Keratinocyte (primary cell): ENCODE results near the gene CCDC102B. TPM values are rescaled to one million over a fixed set of nuclear protein-coding genes. Genes with fewer than 3 reads are reported as not detected.

Source experiments
- DNase-seq: peaks from one replicate; pipeline ENCODE4 v3.0.0-alpha.2; 2011; ENCODE audit warnings: low read depth, missing footprints, low spot score
- FAIRE-seq: peaks from 2 replicates; lab custom pipeline; 2011; peaks lifted over from hg19 to GRCh38; lab: Jason Lieb, UNC
- H2AFZ ChIP-seq: 2 replicates; pipeline ENCODE4 v1.6.0; 2012; ENCODE audit warnings: low read length, control low read depth, inconsistent platforms; ENCODE audit not compliant: control insufficient read depth
- H3K27ac ChIP-seq: 2 replicates; pipeline ENCODE4 v1.5.1; 2011; ENCODE audit warnings: low read length; ENCODE audit not compliant: control insufficient read depth, insufficient read depth
- H3K27me3 ChIP-seq: 3 replicates; pipeline ENCODE4 v1.6.0; 2011; ENCODE audit warnings: low read length; ENCODE audit not compliant: control insufficient read depth, insufficient read depth; ENCODE audit errors: extremely low read depth
- H3K36me3 ChIP-seq, 2 experiments: 2 replicates in 1 of 2; 3 replicates in 1 of 2; pipeline ENCODE4 v1.5.1; 2011; ENCODE audit warnings: low read length in 2 of 2, mild to moderate bottlenecking in 1 of 2; ENCODE audit not compliant: control insufficient read depth in 2 of 2, insufficient read depth in 2 of 2; ENCODE audit errors: extremely low read depth in 1 of 2
- H3K4me1 ChIP-seq: 3 replicates; pipeline ENCODE4 v1.5.1; 2011; ENCODE audit warnings: low read length; ENCODE audit not compliant: control insufficient read depth, insufficient read depth; ENCODE audit errors: extremely low read depth
- H3K4me2 ChIP-seq: 3 replicates; pipeline ENCODE4 v1.6.0; 2011; ENCODE audit warnings: low read depth, low read length; ENCODE audit not compliant: control insufficient read depth, insufficient read depth; ENCODE audit errors: extremely low read depth
- H3K4me3 ChIP-seq, 3 experiments: fragments of 200-600 bp in 1 of 3; sonication (generic) in 1 of 3; 2 replicates in 2 of 3; 3 replicates in 1 of 3; pipeline ENCODE4 v1.5.1; 2011 to 2016; ENCODE audit warnings: low read length in 3 of 3, mild to moderate bottlenecking in 3 of 3, control low read depth in 2 of 3, inconsistent platforms in 1 of 3, low read depth in 1 of 3, mixed read lengths in 1 of 3, mixed run types in 1 of 3, moderate library complexity in 1 of 3; ENCODE audit not compliant: control insufficient read depth in 2 of 3, insufficient read depth in 2 of 3; ENCODE audit errors: extremely low read depth in 1 of 3
- H3K79me2 ChIP-seq: 2 replicates; pipeline ENCODE4 v1.6.0; 2012; ENCODE audit warnings: low read length; ENCODE audit not compliant: control insufficient read depth, insufficient read depth
- H3K9ac ChIP-seq: 3 replicates; pipeline ENCODE4 v1.6.0; 2011; ENCODE audit warnings: low read length; ENCODE audit not compliant: control insufficient read depth, insufficient read depth; ENCODE audit errors: extremely low read depth
- H3K9me1 ChIP-seq: 3 replicates; pipeline ENCODE4 v1.6.0; 2011; ENCODE audit warnings: low read length; ENCODE audit not compliant: control insufficient read depth, insufficient read depth; ENCODE audit errors: extremely low read depth
- H3K9me3 ChIP-seq: 2 replicates; pipeline ENCODE4 v1.5.1; 2012; ENCODE audit warnings: low read depth, low read length; ENCODE audit not compliant: control insufficient read depth
- H4K20me1 ChIP-seq: 3 replicates; pipeline ENCODE4 v1.6.0; 2011; ENCODE audit warnings: low read length; ENCODE audit not compliant: control insufficient read depth, insufficient read depth; ENCODE audit errors: extremely low read depth
- EZH2 ChIP-seq: IDR thresholded peaks from one replicate; pipeline ENCODE4 v1.6.1; 2012; ENCODE audit warnings: inconsistent platforms, mild to moderate bottlenecking, low read length, moderate library complexity
- dilution Hi-C: fragments of 300-500 bp; cut with MboI; formaldehyde crosslinking; loops from one replicate; pipeline ENCODE4 v1.7.0; 2020; ENCODE audit warnings: low sequenced_read_pairs; ENCODE audit not compliant: extremely low pct_ligation_motif_present
- polyA plus RNA-seq, 5 experiments: library from polyadenylated mRNA; depleted of rRNA in 3 of 5; stranded (reverse) in 3 of 5; stranded (forward) in 1 of 5; unstranded in 1 of 5; fragments of >200 nt; gene quantifications; 1 replicate in 1 of 5; 2 replicates in 3 of 5; 3 replicates in 1 of 5; pipeline versions ENCODE4 v1.2.1 to v1.2.3, GENCODE V29; 2011 to 2012; ENCODE audit warnings: missing spikeins in 2 of 5, low read depth in 1 of 5, low replicate concordance in 1 of 5
- TF ChIP-seq, protein P1 (sequence below), 3 experiments: IDR thresholded peaks in 1 of 3; conservative IDR thresholded peaks in 1 of 3; optimal IDR thresholded peaks in 1 of 3; 2 replicates in 2 of 3; 3 replicates in 1 of 3; pipeline versions ENCODE3 to v1.5.1; 2011; ENCODE audit warnings: low read length in 3 of 3, mild to moderate bottlenecking in 3 of 3, moderate library complexity in 2 of 3, control low read depth in 1 of 3, inconsistent platforms in 1 of 3; ENCODE audit not compliant: insufficient read depth in 2 of 3; ENCODE audit errors: extremely low read depth in 1 of 3

The CCDC102B gene
- polyA plus RNA-seq, 1 donor (not counting 4 experiments of a cell fraction or from before 2014, with no cell fraction given), result 0.60 TPM

DNA sequence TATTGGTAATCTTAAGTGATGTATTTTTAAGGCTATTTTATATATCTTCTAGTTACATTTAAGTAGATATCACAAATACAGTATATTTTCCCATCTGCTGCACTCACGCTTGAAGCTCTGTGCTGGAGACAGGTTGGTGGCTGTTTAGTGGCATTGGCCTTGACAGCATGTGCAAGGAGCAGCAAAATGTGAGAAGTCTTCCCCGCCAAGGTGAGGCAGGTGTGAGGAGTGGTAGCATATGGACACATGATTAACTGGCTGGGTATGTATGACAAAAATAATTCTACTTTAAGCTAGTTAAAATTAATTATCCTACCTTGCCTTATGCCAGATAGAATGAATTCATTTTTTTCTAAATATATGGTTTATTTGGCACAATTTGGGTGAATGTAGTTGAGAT, 117.2 kb downstream of the CCDC102B start:
- no peaks in the 10 kb centered on the region for H3K4me1 ChIP-seq
- H3K9me1 ChIP-seq, result no peaks in the 10 kb centered on the region
- no peaks in the 10 kb centered on the region for H3K79me2 ChIP-seq
- H3K27me3 ChIP-seq, result no peaks in the 10 kb centered on the region
- DNase-seq, result no peak
- H3K36me3 ChIP-seq, result no peaks in the 10 kb centered on the region
- dilution Hi-C loops, result no loop called here
- H3K27ac ChIP-seq, result no peak overlapping the region
- no peak for FAIRE-seq
- no peak overlapping the region for H3K4me2 ChIP-seq
- no peaks in the 10 kb centered on the region for H4K20me1 ChIP-seq
- H3K9me3 ChIP-seq, result no peaks in the 10 kb centered on the region
- TF ChIP-seq EZH2, result no peak
- TF ChIP-seq, protein P1, sequence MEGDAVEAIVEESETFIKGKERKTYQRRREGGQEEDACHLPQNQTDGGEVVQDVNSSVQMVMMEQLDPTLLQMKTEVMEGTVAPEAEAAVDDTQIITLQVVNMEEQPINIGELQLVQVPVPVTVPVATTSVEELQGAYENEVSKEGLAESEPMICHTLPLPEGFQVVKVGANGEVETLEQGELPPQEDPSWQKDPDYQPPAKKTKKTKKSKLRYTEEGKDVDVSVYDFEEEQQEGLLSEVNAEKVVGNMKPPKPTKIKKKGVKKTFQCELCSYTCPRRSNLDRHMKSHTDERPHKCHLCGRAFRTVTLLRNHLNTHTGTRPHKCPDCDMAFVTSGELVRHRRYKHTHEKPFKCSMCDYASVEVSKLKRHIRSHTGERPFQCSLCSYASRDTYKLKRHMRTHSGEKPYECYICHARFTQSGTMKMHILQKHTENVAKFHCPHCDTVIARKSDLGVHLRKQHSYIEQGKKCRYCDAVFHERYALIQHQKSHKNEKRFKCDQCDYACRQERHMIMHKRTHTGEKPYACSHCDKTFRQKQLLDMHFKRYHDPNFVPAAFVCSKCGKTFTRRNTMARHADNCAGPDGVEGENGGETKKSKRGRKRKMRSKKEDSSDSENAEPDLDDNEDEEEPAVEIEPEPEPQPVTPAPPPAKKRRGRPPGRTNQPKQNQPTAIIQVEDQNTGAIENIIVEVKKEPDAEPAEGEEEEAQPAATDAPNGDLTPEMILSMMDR (optimal IDR thresholded peaks at IDR 0.05 in 1 of 3, IDR thresholded peaks at IDR 0.05 in 1 of 3, conservative IDR thresholded peaks at IDR 0.05 in 1 of 3; ENCODE audit: extremely low read depth in 1 of 3, insufficient read depth in 2 of 3, low read length in 3 of 3), result no peak
- no peak overlapping the region for H3K4me3 ChIP-seq
- no peak overlapping the region for H2AFZ ChIP-seq
- no peak overlapping the region for H3K9ac ChIP-seq

DNA sequence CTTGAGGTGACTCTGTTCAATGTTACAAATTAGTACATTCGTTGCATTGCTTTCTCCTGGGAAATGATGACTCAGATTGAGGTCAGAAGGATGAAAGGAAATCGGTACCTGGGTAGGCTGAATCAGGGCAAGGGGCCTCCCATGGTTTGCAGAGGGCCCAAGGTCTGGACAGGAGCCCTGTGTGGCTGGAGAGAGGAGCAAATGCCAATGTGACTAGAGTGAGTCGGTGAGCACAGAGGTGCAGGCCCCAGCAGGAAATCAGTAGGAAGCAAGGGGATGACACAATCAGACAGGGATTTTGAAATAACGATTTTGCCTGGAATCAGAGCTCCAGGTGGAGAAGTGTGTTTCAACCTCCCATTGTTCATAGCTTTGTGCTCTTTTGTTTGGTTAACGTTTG, 118.9 kb downstream of the CCDC102B start:
- DNase-seq, result no peak
- no peak overlapping the region for H2AFZ ChIP-seq
- H3K9ac ChIP-seq, result no peak overlapping the region
- TF ChIP-seq, protein P1 (optimal IDR thresholded peaks at IDR 0.05 in 1 of 3, IDR thresholded peaks at IDR 0.05 in 1 of 3, conservative IDR thresholded peaks at IDR 0.05 in 1 of 3; ENCODE audit: extremely low read depth in 1 of 3, insufficient read depth in 2 of 3, low read length in 3 of 3), result no peak
- no peak for TF ChIP-seq EZH2
- FAIRE-seq, result no peak
- no peak overlapping the region for H3K4me3 ChIP-seq
- H3K4me1 ChIP-seq, result no peaks in the 10 kb centered on the region
- H3K79me2 ChIP-seq, result no peaks in the 10 kb centered on the region
- H3K27ac ChIP-seq, result peak overlapping the region; percentile 18
- no peaks in the 10 kb centered on the region for H3K9me1 ChIP-seq
- no peaks in the 10 kb centered on the region for H3K36me3 ChIP-seq
- H3K9me3 ChIP-seq, result no peaks in the 10 kb centered on the region
- H4K20me1 ChIP-seq, result no peaks in the 10 kb centered on the region
- dilution Hi-C loops, result no loop called here
- H3K4me2 ChIP-seq, result no peak overlapping the region
- H3K27me3 ChIP-seq, result no peaks in the 10 kb centered on the region
